Activated T-helper 1 cell treated with anti-CD3 and anti-CD28 coated beads, Interleukin-12 subunit alpha, Interleukin-12 subunit beta, Interleukin-2, Interleukin-4 antibody, amounts not matched to agents 30 ng/mL and 10 ng/mL and 1 ng/mL, durations not matched to agents 14 hours and 24 hours and 36 hours (primary cell): ENCODE results near the gene ST3GAL5. TPM values are rescaled to one million over a fixed set of nuclear protein-coding genes. Genes with fewer than 3 reads are reported as not detected.
"Not testable (repeated sequence)": the region's sequence is repeated elsewhere in the genome, so short reads cannot be mapped to it uniquely, and the experiment has no call there.

Experiments
- DNase-seq: peaks from one replicate; pipeline ENCODE4 v3.0.0; 2021; ENCODE audit warnings: low spot score
- H3K27ac Mint-ChIP-seq: one replicate; pipeline ENCODE4 v1.8.0; 2021; ENCODE audit warnings: mild to moderate bottlenecking, mixed read lengths
- H3K27me3 Mint-ChIP-seq: one replicate; pipeline ENCODE4 v1.8.0; 2022; ENCODE audit warnings: mild to moderate bottlenecking, moderate library complexity, mixed read lengths; ENCODE audit not compliant: insufficient read depth
- H3K36me3 Mint-ChIP-seq: one replicate; pipeline ENCODE4 v1.8.0; 2021; ENCODE audit warnings: low read depth, mixed read lengths
- H3K4me1 Mint-ChIP-seq: one replicate; pipeline ENCODE4 v1.8.0; 2021; ENCODE audit warnings: low read depth, mixed read lengths
- H3K4me3 Mint-ChIP-seq: one replicate; pipeline ENCODE4 v1.8.0; 2021; ENCODE audit warnings: mild to moderate bottlenecking, moderate library complexity, mixed read lengths
- H3K9me3 Mint-ChIP-seq: one replicate; pipeline ENCODE4 v1.8.0; 2021; ENCODE audit warnings: mixed read lengths
- intact Hi-C: fragments of 100-400 bp; cut with micrococcal nuclease; formaldehyde crosslinking; loops from one replicate; pipeline ENCODE4 v1.15.1; 2024
- total RNA-seq: library from RNA; stranded (reverse); gene quantifications from 2 replicates; pipeline ENCODE4 v1.2.3, GENCODE V29; 2022

ST3GAL5 gene
- total RNA-seq, 1 donor from 2014 or later = 18.9 TPM

DNA sequence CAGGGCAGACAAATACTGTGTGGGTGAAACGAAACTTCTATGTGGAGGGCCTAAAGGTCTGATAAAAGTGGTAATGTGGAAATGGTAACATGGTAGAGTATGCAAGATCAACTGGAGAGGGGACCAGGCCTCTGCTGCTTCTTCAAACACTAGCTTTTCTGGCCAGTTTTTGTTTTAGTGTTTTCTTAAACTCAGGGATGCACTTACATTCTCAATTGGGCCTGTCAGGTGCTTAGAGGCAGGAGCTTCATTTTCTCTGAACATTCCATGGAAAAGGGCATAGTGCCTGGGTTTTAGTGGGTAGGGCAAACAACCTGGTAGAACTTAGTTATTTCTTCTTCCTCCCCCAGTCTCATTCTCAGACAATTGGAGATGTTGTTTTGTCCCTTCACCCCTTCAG, 10.5 kb upstream of the ST3GAL5 start:
- intact Hi-C loops = no loop called here
- peaks cover 10% of the 10 kb centered on the region for H3K4me1 Mint-ChIP-seq
- DNase-seq = no peak
- no peak overlapping the region for H3K27ac Mint-ChIP-seq
- peaks cover 18% of the 10 kb centered on the region for H3K9me3 Mint-ChIP-seq
- no peak overlapping the region for H3K4me3 Mint-ChIP-seq
- peaks cover 3% of the 10 kb centered on the region for H3K27me3 Mint-ChIP-seq
- H3K36me3 Mint-ChIP-seq = peaks cover 4% of the 10 kb centered on the region

DNA sequence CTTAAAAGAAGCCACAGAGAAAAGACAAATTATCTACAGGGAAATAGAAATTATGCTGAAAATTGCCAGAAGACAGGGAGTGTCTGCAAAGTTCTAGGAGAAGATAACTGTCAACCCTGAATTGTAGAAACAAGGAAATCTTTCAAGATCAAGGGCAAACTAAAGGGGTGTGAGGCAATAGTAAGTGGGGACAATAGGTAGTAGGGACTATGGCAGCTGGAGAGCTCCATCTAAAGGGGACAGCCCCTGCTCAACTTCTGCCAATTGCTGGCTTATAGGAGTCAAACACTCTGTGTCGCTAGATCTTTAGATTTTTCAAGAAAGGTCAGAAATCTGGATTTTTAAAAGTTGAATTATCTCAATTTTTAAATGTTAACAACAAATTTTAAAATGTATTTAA, 10.1 kb upstream of the ST3GAL5 start:
- Mint-ChIP-seq H3K9me3 (peaks cover 21% of the 10 kb centered on the region), H3K27ac (no peak overlapping the region), H3K36me3 (peaks cover 6% of the 10 kb centered on the region), H3K4me1 (peaks cover 14% of the 10 kb centered on the region), H3K27me3 (peaks cover 3% of the 10 kb centered on the region), H3K4me3 (no peak overlapping the region)
- no peak for DNase-seq
- intact Hi-C loops = no loop called here

DNA sequence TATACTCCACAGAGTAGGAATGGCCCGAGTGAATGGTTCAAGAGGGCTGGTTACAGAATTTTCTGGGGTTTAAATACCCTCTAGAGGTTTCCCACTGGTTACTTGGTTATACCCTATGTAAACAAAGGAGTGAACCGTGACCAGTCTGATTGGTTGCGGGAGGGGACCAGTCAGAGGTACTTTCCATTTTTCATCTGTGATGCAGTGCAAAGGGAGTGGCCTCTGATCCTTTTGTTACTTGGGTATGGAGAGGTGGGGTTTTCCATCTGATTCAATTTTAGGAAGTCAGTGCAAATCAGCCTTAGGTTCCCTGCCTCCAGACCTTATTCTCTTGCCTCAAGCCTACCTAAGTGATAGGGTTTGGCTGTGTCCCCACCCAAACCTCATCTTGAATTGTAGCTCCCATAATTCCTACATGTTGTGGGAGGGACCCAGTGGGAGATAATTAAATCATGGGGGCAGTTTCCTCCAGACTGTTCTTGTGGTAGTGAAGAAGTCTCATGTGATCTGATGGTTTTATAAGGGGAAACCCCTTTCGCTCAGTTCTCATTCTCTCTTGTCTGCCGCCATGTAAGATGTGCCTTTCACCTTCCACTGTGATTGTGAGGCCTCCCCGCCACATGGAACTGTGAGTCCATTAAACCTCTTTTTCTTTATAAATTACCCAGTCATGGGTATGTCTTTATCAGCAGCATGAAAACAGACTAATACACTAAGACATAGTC, 5.9 kb upstream of the ST3GAL5 start:
- H3K4me3 Mint-ChIP-seq, H3K27ac Mint-ChIP-seq, H3K27me3 Mint-ChIP-seq, intact Hi-C loops, DNase-seq, H3K36me3 Mint-ChIP-seq: not testable (repeated sequence)
- Mint-ChIP-seq H3K4me1 (peaks cover 41% of the 10 kb centered on the region), H3K9me3 (peaks cover 21% of the 10 kb centered on the region)

DNA sequence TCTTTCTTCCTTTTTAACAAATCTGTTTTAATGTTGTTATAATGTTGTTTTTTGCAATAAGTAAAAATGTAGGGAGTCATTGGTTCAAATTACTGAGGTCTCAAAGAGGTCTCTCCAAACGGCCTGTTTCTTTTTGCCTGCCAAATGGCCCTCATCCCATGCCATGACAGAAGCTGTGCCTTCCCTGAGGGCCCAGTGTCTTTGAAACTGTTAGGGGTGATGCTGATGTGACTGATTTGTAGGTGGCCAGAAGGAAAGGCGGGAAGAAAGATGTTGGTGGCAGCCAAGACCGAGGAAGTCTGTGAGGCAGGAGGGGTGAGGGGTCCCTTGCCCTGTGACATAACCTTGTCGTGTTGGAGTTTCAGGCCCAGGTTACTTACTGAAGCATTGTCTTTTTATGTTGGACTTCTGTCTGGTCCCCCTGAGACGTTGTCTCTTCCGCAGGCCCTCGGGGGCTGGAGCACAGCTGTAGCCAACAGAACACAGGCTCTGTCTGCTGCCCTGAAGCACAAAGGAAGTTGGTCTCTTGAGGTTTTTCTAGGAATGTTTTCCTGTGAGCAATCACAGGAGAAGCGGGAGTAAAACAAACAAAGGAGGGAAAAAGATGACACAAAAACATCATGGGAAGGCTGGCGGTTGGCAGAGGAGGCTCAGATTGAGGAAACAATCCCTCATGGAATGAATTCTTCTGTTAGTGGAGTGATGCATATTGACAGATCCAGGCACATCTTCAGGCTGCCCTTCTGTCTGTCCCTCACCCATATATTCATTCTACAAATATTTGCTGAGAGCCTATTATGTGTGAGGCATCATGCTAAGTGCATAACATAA, 4.9 kb upstream of the ST3GAL5 start:
- peaks cover 3% of the 10 kb centered on the region for H3K27me3 Mint-ChIP-seq
- peaks cover 6% of the 10 kb centered on the region for H3K36me3 Mint-ChIP-seq

DNA sequence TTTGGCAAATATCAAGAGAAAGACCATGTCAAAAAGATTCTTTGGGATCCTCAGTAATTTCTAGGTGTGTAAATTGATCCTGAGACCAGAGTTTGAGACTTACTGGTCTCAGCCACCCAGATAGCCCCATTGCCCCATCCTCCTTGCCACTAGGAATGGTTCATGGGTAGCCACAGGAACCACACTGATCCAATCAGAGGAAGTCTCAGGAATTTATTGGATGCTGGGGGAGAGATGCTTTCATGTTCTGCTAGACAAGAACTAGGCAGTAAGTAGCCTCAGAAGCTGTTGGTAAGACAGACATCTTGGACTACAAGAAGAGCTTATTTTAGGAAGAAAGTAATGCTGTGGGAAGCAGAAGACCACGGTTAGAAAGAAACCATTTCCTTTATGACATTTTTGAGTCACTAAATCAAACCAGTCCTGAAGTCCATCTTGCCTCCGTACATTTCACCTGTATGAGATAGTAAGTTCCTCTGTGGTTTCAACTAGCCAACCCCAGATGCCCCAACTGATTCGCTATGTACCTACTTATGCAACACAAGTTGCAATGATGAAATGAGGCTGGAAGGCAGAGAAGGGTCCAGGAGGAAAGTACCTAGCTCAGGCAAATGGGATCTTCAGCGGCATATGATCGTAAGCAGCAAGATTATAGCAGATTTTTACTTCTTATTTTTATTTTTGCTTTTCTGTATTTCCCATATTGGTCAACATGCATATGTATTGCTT, 3.6 kb upstream of the ST3GAL5 start:
- H3K36me3 Mint-ChIP-seq = peaks cover 8% of the 10 kb centered on the region
- no peak for DNase-seq
- peaks cover 2% of the 10 kb centered on the region for H3K27me3 Mint-ChIP-seq
- no peak overlapping the region for H3K27ac Mint-ChIP-seq
- intact Hi-C loops = no loop called here
- H3K4me1 Mint-ChIP-seq = peaks cover 48% of the 10 kb centered on the region
- peaks cover 13% of the 10 kb centered on the region for H3K9me3 Mint-ChIP-seq
- H3K4me3 Mint-ChIP-seq = no peak overlapping the region

More for the DNA sequence above, 4.9 kb upstream of the ST3GAL5 start:
- Mint-ChIP-seq H3K4me1 (peaks cover 46% of the 10 kb centered on the region), H3K9me3 (peaks cover 20% of the 10 kb centered on the region), H3K27ac (no peak overlapping the region), H3K4me3 (no peak overlapping the region)
- no peak for DNase-seq
- intact Hi-C loops = no loop called here

DNA sequence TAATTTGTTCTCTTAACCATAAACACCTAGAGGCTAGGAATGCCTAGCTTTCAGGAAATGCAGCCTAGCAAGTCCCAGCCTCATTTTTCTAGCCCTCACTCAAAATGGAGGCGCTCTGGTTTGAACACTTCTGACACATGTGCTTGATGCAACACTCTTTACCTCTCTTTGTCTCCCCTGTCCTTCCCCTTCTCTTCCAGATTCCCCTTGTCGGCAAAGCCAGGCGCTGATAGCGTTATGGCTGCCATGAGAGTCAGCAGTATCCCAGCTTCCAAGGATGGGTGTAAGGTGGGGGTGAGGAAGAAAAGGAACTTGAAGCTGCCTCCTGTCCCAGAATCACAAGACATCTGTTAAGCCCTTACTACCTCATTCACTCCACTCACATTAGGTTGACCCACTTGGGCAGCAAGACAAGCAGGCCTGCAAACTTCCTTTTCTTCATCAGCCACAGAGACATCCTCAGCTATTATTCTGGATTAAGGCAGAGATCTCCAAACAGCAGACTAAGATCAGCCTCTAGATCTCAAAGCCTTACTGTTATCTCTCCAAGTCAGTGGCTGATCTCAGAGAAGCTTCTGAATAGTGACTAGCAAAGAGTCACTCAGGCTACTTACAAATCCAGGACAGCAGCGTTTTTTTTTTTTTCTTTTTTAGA, 1.9 kb upstream of the ST3GAL5 start:
- Mint-ChIP-seq H3K27ac (no peak overlapping the region), H3K4me3 (peak overlapping the region; percentile 71)

DNA sequence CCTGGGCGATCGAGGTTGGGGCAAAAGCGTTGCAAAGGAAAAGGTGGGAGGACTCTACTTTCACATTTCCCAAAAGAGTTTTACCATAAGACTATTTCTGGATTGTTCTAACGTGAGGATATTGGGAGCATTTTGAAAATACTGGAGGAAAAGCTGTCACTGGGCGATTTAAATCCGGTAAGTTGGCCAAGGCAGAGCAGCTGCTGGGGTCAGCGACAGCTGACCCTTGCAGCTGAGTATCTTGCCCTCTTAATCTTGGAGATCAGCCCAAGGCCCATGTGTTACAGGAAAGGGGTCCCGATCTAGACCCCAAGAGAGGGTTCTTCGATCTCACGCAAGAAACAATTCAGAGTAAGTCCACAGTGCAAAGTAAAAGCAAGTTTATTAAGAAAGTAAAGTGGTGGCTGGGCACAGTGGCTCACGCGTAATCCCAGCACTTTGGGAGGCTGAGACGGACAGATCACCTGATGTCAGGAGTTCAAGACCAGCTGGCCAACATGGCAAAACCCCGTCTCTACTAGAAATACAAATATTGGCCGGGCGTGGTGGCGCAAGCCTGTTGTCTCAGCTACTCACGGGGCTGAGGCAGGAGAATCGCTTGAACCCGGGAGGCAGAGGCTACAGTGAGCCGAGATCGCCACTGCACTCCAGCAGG, 964 bp upstream of the ST3GAL5 start:
- DNase-seq = no peak
- H3K27ac Mint-ChIP-seq = peak overlapping the region; percentile 72
- H3K9me3 Mint-ChIP-seq = peaks cover 4% of the 10 kb centered on the region
- no peaks in the 10 kb centered on the region for H3K27me3 Mint-ChIP-seq
- peaks cover 11% of the 10 kb centered on the region for H3K36me3 Mint-ChIP-seq
- peaks cover 70% of the 10 kb centered on the region for H3K4me1 Mint-ChIP-seq
- peak overlapping the region; percentile 83 for H3K4me3 Mint-ChIP-seq
- intact Hi-C loops = loop anchor here (1.0 to 10.0 kb wide), 3 partner anchors 62 to 305 kb away; partner anchors contain the start of genes IMMT and MRPL35

More for the DNA sequence above, 1.9 kb upstream of the ST3GAL5 start:
- Mint-ChIP-seq H3K27me3 (no peaks in the 10 kb centered on the region), H3K9me3 (peaks cover 10% of the 10 kb centered on the region), H3K4me1 (peaks cover 64% of the 10 kb centered on the region), H3K36me3 (peaks cover 13% of the 10 kb centered on the region)
- intact Hi-C loops = no loop called here
- DNase-seq = no peak

DNA sequence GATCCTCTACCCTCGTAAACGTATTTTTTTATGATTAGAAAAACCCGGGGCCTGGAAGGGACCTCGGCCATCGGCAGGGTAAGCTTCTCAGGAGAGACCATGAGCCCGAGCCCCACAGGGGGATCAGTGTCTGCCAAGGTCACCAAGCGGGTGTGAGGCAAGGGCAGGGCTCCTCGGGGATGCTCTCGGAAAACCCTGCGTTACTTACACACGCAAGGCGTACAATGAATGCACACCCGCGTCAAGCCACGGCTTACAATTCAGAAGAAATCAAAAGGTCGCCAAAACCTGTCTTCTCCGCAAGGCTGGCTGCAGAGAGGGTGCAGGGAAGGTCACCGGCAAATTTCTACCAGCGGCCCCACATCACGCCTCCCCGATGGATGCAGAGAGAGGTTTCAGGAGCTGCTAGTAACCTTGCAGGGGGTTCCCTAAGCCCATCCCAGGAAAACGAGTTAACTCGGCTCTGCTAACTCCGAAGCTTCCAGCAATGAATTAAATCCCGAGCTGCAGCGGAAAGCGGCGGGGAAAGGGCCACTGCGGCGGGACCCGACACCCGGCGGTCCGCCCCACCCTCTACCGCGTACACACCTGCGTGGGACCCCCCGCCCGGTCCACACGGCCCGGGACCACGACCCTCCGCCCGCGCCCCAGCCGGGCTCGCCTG, 638 bp downstream of the ST3GAL5 start:
- Mint-ChIP-seq H3K27me3 (no peaks in the 10 kb centered on the region), H3K4me1 (peaks cover 66% of the 10 kb centered on the region), H3K4me3 (peak overlapping the region; percentile 88), H3K36me3 (peaks cover 23% of the 10 kb centered on the region), H3K9me3 (peaks cover 3% of the 10 kb centered on the region), H3K27ac (peak overlapping the region; percentile 87)
- DNase-seq = peak; percentile 13
- intact Hi-C loops = loop anchor here (1.0 to 10.0 kb wide), 5 partner anchors 35 to 307 kb away; partner anchors contain the start of genes IMMT, MRPL35 and POLR1A

DNA sequence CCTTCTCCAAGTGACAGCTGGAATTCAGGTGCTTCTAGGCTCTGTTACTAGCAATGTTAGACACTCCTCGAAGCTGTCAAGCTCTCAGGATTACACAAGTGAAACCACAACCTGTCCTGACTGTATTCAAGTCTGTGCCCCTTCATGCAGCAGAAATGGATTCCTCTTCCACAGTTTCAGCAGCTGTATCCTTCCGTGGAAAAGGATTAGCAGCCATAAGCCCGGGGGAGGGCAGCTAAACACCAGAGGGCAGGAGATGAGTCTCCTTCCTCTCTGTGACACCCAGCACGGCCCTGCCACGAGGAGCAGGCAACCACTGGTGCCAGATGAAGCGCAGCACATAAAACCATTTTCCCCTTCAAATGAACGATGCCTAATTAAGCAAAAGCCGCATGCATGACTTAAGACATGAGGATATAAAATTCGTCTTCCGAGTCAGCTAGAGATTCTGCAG, 1.2 kb downstream of the ST3GAL5 start:
- Mint-ChIP-seq H3K4me3 (peak overlapping the region; percentile 88), H3K36me3 (peaks cover 27% of the 10 kb centered on the region), H3K27me3 (no peaks in the 10 kb centered on the region), H3K27ac (peak overlapping the region; percentile 87), H3K4me1 (peaks cover 61% of the 10 kb centered on the region), H3K9me3 (peaks cover 8% of the 10 kb centered on the region)
- peak; percentile 33 for DNase-seq
- intact Hi-C loops = loop anchor here (1.0 to 10.0 kb wide), 6 partner anchors 34 to 307 kb away; partner anchors contain the start of genes IMMT, MRPL35 and POLR1A

DNA sequence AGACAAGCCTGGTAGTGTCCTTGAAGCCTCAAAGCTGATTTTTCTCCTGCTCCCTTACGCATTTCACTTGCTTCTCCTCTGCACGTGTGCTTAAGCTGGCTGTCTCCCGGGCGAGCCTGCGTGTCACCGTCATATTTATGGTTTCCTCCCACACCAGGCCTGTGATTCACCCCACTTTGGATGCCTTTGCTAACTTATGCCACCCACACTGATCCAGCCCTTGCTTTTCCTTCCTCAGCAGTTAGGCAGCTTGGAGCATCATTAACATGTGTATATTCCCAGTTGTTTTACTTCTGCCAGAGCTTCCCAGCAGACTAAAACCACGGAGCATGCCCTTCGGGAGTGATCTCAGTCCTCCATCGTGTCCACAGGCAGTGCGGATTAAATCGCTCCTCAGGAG, 2.2 kb downstream of the ST3GAL5 start:
- H3K4me1 Mint-ChIP-seq = peaks cover 55% of the 10 kb centered on the region
- H3K27me3 Mint-ChIP-seq = no peaks in the 10 kb centered on the region
- H3K36me3 Mint-ChIP-seq = peaks cover 34% of the 10 kb centered on the region
- H3K27ac Mint-ChIP-seq = peak overlapping the region; percentile 72
- peak; percentile 7 for DNase-seq
- intact Hi-C loops = loop anchor here (1.0 to 10.0 kb wide), 3 partner anchors 21 to 308 kb away; partner anchors contain the start of genes IMMT and MRPL35
- H3K4me3 Mint-ChIP-seq = peak overlapping the region; percentile 88
- peaks cover 12% of the 10 kb centered on the region for H3K9me3 Mint-ChIP-seq

DNA sequence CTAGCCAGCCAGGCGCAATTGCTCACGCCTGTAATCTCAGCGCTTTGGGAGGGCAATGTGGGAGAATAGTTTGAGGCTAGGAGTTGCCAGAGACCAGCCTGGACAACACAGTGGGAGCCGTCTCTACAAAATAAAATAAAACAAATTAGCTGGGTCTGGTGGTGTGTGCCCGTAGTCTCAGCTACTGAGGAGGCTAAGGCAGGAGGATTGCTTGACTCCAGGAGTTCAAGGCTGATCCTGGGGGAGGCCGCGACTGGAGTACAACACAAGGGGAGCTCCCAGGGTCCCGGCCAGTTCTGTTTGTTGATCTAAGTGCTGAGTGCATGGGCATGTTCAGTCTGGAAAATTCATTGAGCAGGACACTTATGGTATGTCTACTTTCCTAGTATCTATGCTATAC, 2.6 kb downstream of the ST3GAL5 start:
- DNase-seq = no peak
- intact Hi-C loops = loop anchor here (1.0 to 10.0 kb wide), 3 partner anchors 21 to 309 kb away; partner anchors contain the start of genes IMMT and MRPL35
- H3K9me3 Mint-ChIP-seq = peaks cover 16% of the 10 kb centered on the region
- H3K27me3 Mint-ChIP-seq = no peaks in the 10 kb centered on the region
- peak overlapping the region; percentile 72 for H3K27ac Mint-ChIP-seq
- H3K4me1 Mint-ChIP-seq = peaks cover 59% of the 10 kb centered on the region
- peak overlapping the region; percentile 88 for H3K4me3 Mint-ChIP-seq
- H3K36me3 Mint-ChIP-seq = peaks cover 38% of the 10 kb centered on the region
